NCI-H128 (cell line): ENCODE measurements around the gene UNC5C.
"Not testable (repeated sequence)": the region's sequence is repeated elsewhere in the genome, so short reads cannot be mapped to it uniquely, and the experiment has no call there.

ENCODE experiments used
- DNase-seq: peaks from one replicate; lab custom pipeline; 2025; ENCODE audit not compliant: unreplicated experiment; lab: John Stamatoyannopoulos, UW

Gene UNC5C

GRCh38 chr4:95139424-95139823 lies 409.3 kb downstream of the UNC5C start:
- DNase-seq, result not testable (repeated sequence)

GRCh38 chr4:95134016-95134415 lies 414.8 kb downstream of the UNC5C start:
- not testable (repeated sequence) for DNase-seq

GRCh38 chr4:95129821-95130311 lies 418.9 kb downstream of the UNC5C start:
- no peak for DNase-seq

GRCh38 chr4:95129031-95129430 lies 419.7 kb downstream of the UNC5C start:
- DNase-seq, result no peak

- no peak for DNase-seq
These were observed 423.8 kb downstream of the UNC5C start for GRCh38 chr4:95124906-95125504.

- DNase-seq, result no peak
These were observed 426.8 kb downstream of the UNC5C start for GRCh38 chr4:95122001-95122400.

GRCh38 chr4:95120456-95120855 lies 428.3 kb downstream of the UNC5C start:
- no peak for DNase-seq

- DNase-seq, result no peak
These were observed 430.3 kb downstream of the UNC5C start for GRCh38 chr4:95118497-95118896.

- DNase-seq, result no peak
These were observed 434.3 kb downstream of the UNC5C start for GRCh38 chr4:95114521-95114920.
